K562 (cell line): ENCODE data around the gene CCDC7. TPM values are rescaled to one million over a fixed set of nuclear protein-coding genes. Genes with fewer than 3 reads are reported as not detected.

Experiments
- ATAC-seq: fragments of 200-7000 bp; cut with Tn5 transposase; 3 replicates; pipeline ENCODE4 v1.9.1; 2020; ENCODE audit warnings: moderate library complexity
- BruUV-seq: library from RNA; stranded (reverse); fragments of 400-500 nt; replicated peaks from 2 replicates; lab custom pipeline; 2021; lab: Mats Ljungman, UMichigan
- CTCF ChIA-PET: fragments of 300-600 bp; formaldehyde crosslinking; extraction: SDS; loops from one replicate; lab custom pipeline; 2021; ENCODE audit warnings: low intra/inter-chr PET ratio; lab: Yijun Ruan, JAX
- POLR2A ChIA-PET: fragments of 300-600, 350-650 bp; sonication (Branson Sonifier 250); formaldehyde crosslinking; extraction: SDS; loops from one replicate; lab custom pipeline; 2021; ENCODE audit warnings: antibody characterized with exemption, inconsistent platforms; lab: Yijun Ruan, JAX
- DNase-seq, 4 experiments: peaks; one replicate each; pipeline versions ENCODE4 v3.0.0 to v3.0.0-alpha.2; 2011 to 2018; ENCODE audit warnings: low spot score in 3 of 4, mixed read lengths in 3 of 4; ENCODE audit errors: extremely low read depth in 1 of 4
- FAIRE-seq: peaks from 2 replicates; lab custom pipeline; 2011; peaks lifted over from hg19 to GRCh38; lab: Jason Lieb, UNC
- H2AFZ ChIP-seq: 2 replicates; pipeline ENCODE4 v1.6.0; 2011; ENCODE audit warnings: low read depth, low read length, control low read depth, inconsistent platforms
- H3K27ac ChIP-seq: fragments of 200-600 bp; 3 replicates; pipeline ENCODE4 v1.8.0; 2011; ENCODE audit warnings: low read depth, mild to moderate bottlenecking, control low read depth, inconsistent platforms, low read length, moderate library complexity, mixed read lengths; ENCODE audit errors: extremely low read depth
- H3K27me3 ChIP-seq, 2 experiments: fragments of 300-600 bp in 1 of 2; 2 replicates in 1 of 2; 3 replicates in 1 of 2; pipeline versions ENCODE4 v1.6.0 to v1.8.0; 2011; ENCODE audit warnings: inconsistent platforms in 2 of 2, low read length in 2 of 2, mild to moderate bottlenecking in 1 of 2, mixed read lengths in 1 of 2, moderate library complexity in 1 of 2; ENCODE audit not compliant: control insufficient read depth in 2 of 2, insufficient read depth in 2 of 2
- H3K36me3 ChIP-seq: fragments of 300-600 bp; 3 replicates; pipeline ENCODE4 v1.8.0; 2011; ENCODE audit warnings: mild to moderate bottlenecking, low read length, inconsistent platforms; ENCODE audit not compliant: control insufficient read depth, insufficient read depth
- H3K4me1 ChIP-seq, 2 experiments: fragments of 200-600 bp in 1 of 2; replicated peaks in 1 of 2; 2 replicates in 1 of 2; 3 replicates in 1 of 2; pipeline versions ENCODE4 v1.5.1 to v1.8.0; 2011; ENCODE audit warnings: inconsistent platforms in 2 of 2, low read length in 2 of 2, mild to moderate bottlenecking in 1 of 2, mixed read lengths in 1 of 2, moderate library complexity in 1 of 2; ENCODE audit not compliant: control insufficient read depth in 2 of 2, insufficient read depth in 2 of 2
- H3K4me2 ChIP-seq: 2 replicates; pipeline ENCODE4 v1.6.1; 2011; ENCODE audit warnings: low read length, control low read depth, inconsistent platforms, mixed read lengths; ENCODE audit not compliant: insufficient read depth
- H3K4me3 ChIP-seq: fragments of 200-600 bp; sonication (generic), shearing (Covaris generic); 2 replicates; pipeline ENCODE4 v1.5.1; 2016; ENCODE audit warnings: control low read depth, inconsistent platforms
- H3K79me2 ChIP-seq: fragments of 200-600 bp; 3 replicates; pipeline ENCODE4 v1.8.0; 2011; ENCODE audit warnings: low read length, inconsistent platforms; ENCODE audit not compliant: control insufficient read depth, insufficient read depth
- H3K9ac ChIP-seq, 2 experiments: 2 replicates each; pipeline versions ENCODE4 v1.6.0 to v1.6.1; 2011; ENCODE audit warnings: low read depth in 2 of 2, low read length in 2 of 2, control low read depth in 1 of 2, inconsistent platforms in 1 of 2, mild to moderate bottlenecking in 1 of 2, mixed read lengths in 1 of 2; ENCODE audit not compliant: insufficient read depth in 1 of 2
- H3K9me1 ChIP-seq: one replicate; pipeline ENCODE4 v1.6.0; 2011; ENCODE audit warnings: inconsistent platforms, mild to moderate bottlenecking, low read length, moderate library complexity; ENCODE audit not compliant: control insufficient read depth, insufficient read depth
- H3K9me3 ChIP-seq: replicated peaks from 2 replicates; pipeline ENCODE4 v1.5.1; 2011; ENCODE audit warnings: low read depth, low read length, inconsistent platforms; ENCODE audit not compliant: control insufficient read depth, insufficient read depth
- H4K20me1 ChIP-seq: replicated peaks from 2 replicates; pipeline ENCODE4 v1.6.1; 2011; ENCODE audit warnings: low read length, inconsistent platforms, mixed read lengths; ENCODE audit not compliant: control insufficient read depth, insufficient read depth
- BRD4 ChIP-seq: fragments of 200-600 bp; sonication (generic); IDR thresholded peaks from 2 replicates; pipeline ENCODE4 v1.6.1; 2017; ENCODE audit warnings: inconsistent platforms
- NCOA2 ChIP-seq, 2 experiments: fragments of 450-650 bp; IDR thresholded peaks; 2 replicates each; pipeline ENCODE4 v1.6.1; 2018; ENCODE audit warnings: mild to moderate bottlenecking in 2 of 2, moderate library complexity in 1 of 2; ENCODE audit not compliant: partially characterized antibody in 2 of 2
- NR4A1 ChIP-seq, 2 experiments: fragments of 250-450 bp in 1 of 2; fragments of 450-650 bp in 1 of 2; sonication (Bioruptor Pico) in 1 of 2; IDR thresholded peaks; 2 replicates each; pipeline versions ENCODE4 v1.4.0 to v1.6.1; 2016 to 2020; ENCODE audit warnings: mild to moderate bottlenecking in 2 of 2, missing compliant biosample characterization in 1 of 2, missing genetic modification characterization in 1 of 2, moderate library complexity in 1 of 2
- PPARD ChIP-seq: fragments of 250-450 bp; sonication (Bioruptor Pico); IDR thresholded peaks from 2 replicates; pipeline ENCODE4 v1.8.0; 2022; ENCODE audit warnings: inconsistent platforms, mild to moderate bottlenecking, moderate library complexity
- YY1 ChIP-seq, 3 experiments: IDR thresholded peaks; 2 replicates each; pipeline ENCODE4 v1.6.1; 2011; ENCODE audit warnings: low read length in 2 of 3, mild to moderate bottlenecking in 2 of 3, moderate library complexity in 2 of 3, borderline replicate concordance in 1 of 3, control low read depth in 1 of 3, low read depth in 1 of 3; ENCODE audit not compliant: insufficient read depth in 3 of 3, insufficient replicate concordance in 2 of 3, control insufficient read depth in 1 of 3, insufficient read length in 1 of 3; ENCODE audit errors: extremely low read depth in 1 of 3
- ZNF121 ChIP-seq: sonication (generic); formaldehyde crosslinking; conservative IDR thresholded peaks from 2 replicates; pipeline ENCODE4 v1.8.0; 2022; ENCODE audit warnings: missing genetic modification reagents
- ZNF354B ChIP-seq: fragments of 250-450 bp; sonication (Bioruptor Pico); IDR thresholded peaks from 2 replicates; pipeline ENCODE4 v1.4.0; 2020
- WGBS: fragments of 100-300 bp; shearing (Covaris generic); methylation state at CpG from one replicate; pipeline ENCODE4 v1.1.6; 2016; ENCODE audit warnings: low coverage, mixed read lengths; ENCODE audit not compliant: insufficient coverage; ENCODE audit errors: missing lambda C conversion rate; 5-methylcytosine and 5-hydroxymethylcytosine counted together
- in situ Hi-C: fragments of 300-500 bp; cut with MboI; formaldehyde crosslinking; loops from 4 replicates; pipeline ENCODE4 v1.15.0; 2018; ENCODE audit warnings: inconsistent platforms, mixed read lengths
- intact Hi-C: fragments of 100-400 bp; cut with micrococcal nuclease; formaldehyde crosslinking; loops from 2 replicates; pipeline ENCODE4 v1.14.2; 2022
- polyA plus RNA-seq, 8 experiments: library from polyadenylated mRNA; depleted of rRNA in 4 of 8; stranded (reverse) in 5 of 8; unstranded in 3 of 8; fragments of >200 nt; fragmentation: Nextera tagmentation in 2 of 8; fragmentation: Illumina TruSeq in 1 of 8; extraction: Ambion mirVana in 2 of 8; extraction: Trizol in 1 of 8; gene quantifications; 2 replicates each; pipeline versions ENCODE4 v1.2.1 to v1.2.3, GENCODE V29; 2011 to 2014; ENCODE audit warnings: inconsistent platforms in 1 of 8, missing spikeins in 1 of 8
- total RNA-seq, 7 experiments: library from RNA; depleted of rRNA in 6 of 7; stranded (reverse); fragments of >200 nt in 6 of 7; fragmentation: Illumina TruSeq in 2 of 7; extraction: Trizol in 2 of 7; gene quantifications; 2 replicates each; pipeline versions ENCODE4 v1.2.1 to v1.2.3, GENCODE V29; 2011 to 2021; ENCODE audit warnings: low replicate concordance in 1 of 7
- TF ChIP-seq, protein P1 (sequence below), 2 experiments: IDR thresholded peaks in 1 of 2; conservative IDR thresholded peaks in 1 of 2; 2 replicates each; pipeline ENCODE4 v1.6.1; 2016; ENCODE audit warnings: low read depth in 2 of 2, mild to moderate bottlenecking in 1 of 2, missing compliant biosample characterization in 1 of 2, missing genetic modification characterization in 1 of 2, moderate library complexity in 1 of 2
- TF ChIP-seq, protein P2 (sequence below): sonication (generic); formaldehyde crosslinking; IDR thresholded peaks from 2 replicates; pipeline ENCODE4 v1.8.0; 2022; ENCODE audit warnings: missing genetic modification reagents, mild to moderate bottlenecking, borderline replicate concordance

Gene CCDC7
- total and polyA plus RNA-seq, 9 of the 15 experiments (the other 6 are each of a cell fraction or from before 2014, with no cell fraction given), result 1.5 to 6.6 (median 2.7) TPM

DNA sequence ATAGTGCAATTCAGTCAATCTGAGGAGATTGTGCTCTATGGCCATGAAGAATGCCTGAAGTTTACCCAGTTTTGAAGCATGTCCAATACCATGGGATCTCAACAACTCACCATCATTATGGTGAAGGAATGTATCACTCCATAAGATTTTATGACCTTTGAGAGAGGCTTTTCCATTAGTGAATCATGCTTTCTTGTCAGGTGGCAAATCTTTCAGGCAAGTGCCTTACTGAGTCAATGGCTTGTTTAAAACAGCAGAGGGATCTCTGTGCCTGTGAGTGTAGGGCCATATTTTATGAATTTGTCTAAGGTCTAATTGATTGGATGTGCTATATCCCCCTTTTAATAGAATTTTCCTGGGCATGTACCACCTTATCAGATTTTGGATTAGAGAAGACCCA, 131.5 kb downstream of the CCDC7 start:
- no peaks in the 10 kb centered on the region for H3K4me1 ChIP-seq
- no TSS peak for BruUV-seq
- in situ Hi-C loops, result no loop called here
- no peak overlapping the region for H2AFZ ChIP-seq
- no peaks in the 10 kb centered on the region; a peak in 1 of 5 replicates for H3K27me3 ChIP-seq
- H3K27ac ChIP-seq, result no peak overlapping the region
- no peaks in the 10 kb centered on the region for H3K36me3 ChIP-seq
- no peak overlapping the region for H3K9ac ChIP-seq
- ATAC-seq (no peak), FAIRE-seq (no peak), DNase-seq (no peak)
- ChIA-PET CTCF (no interaction called here), POLR2A (no interaction called here)
- no peaks in the 10 kb centered on the region for H3K79me2 ChIP-seq
- no peak overlapping the region for H3K4me2 ChIP-seq
- intact Hi-C loops, result no loop called here
- no peaks in the 10 kb centered on the region for H3K9me3 ChIP-seq
- no peaks in the 10 kb centered on the region for H4K20me1 ChIP-seq
- no peaks in the 10 kb centered on the region for H3K9me1 ChIP-seq
- no peak overlapping the region for H3K4me3 ChIP-seq
- TF ChIP-seq NR4A1 (CRISPR knock-in tag; IDR thresholded peaks at IDR 0.05) (no peak), NR4A1 (tag; IDR thresholded peaks at IDR 0.05) (no peak), ZNF354B (CRISPR knock-in tag) (no peak), ZNF121 (CRISPR knock-in tag) (no peak)

DNA sequence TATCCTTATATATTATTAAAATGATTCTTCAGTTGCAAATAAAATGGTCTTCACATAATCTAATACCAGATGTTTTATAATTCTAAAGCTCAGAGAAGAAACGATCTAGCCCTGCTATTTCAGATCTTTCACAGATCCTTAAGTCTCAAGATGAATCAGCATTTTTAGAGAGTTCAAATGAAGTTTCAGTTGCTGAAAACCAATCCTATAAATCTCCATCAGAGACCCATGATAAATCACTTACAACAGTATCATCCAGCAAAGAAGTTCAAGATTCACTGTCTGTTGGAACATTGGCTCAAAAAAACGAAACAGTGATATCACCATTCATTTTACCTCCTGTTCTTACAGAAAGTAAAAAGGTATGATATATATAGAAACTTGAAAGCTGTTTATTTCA, 137.0 kb downstream of the CCDC7 start:
- no peak for DNase-seq
- H3K9me1 ChIP-seq, result no peaks in the 10 kb centered on the region
- in situ Hi-C loops (no loop called here), intact Hi-C loops (no loop called here)
- H3K4me1 ChIP-seq, result no peaks in the 10 kb centered on the region
- H3K79me2 ChIP-seq, result no peaks in the 10 kb centered on the region
- no peak overlapping the region for H3K4me3 ChIP-seq
- no peaks in the 10 kb centered on the region; a peak in 1 of 5 replicates for H3K27me3 ChIP-seq
- no peaks in the 10 kb centered on the region for H3K9me3 ChIP-seq
- no peaks in the 10 kb centered on the region for H3K36me3 ChIP-seq
- no peaks in the 10 kb centered on the region for H4K20me1 ChIP-seq
- no peak overlapping the region for H3K9ac ChIP-seq
- no peak overlapping the region for H3K4me2 ChIP-seq
- 0% methylated on average over 2 of the region's 2 CpGs for WGBS
- ChIA-PET POLR2A (interaction anchor here (1.1 kb wide), 1 partner anchor 9 kb away, joined by 3 read pairs; no protein-coding TSS in a partner anchor), CTCF (no interaction called here)
- no peak overlapping the region for H3K27ac ChIP-seq
- H2AFZ ChIP-seq, result no peak overlapping the region
- peak; percentile 59 for FAIRE-seq
- ATAC-seq, result no peak
- BruUV-seq, result no TSS peak
- TF ChIP-seq BRD4 (no peak), NCOA2 (IDR thresholded peaks at IDR 0.05; ENCODE audit: partially characterized antibody in 2 of 2) (no peak), YY1 (IDR thresholded peaks at IDR 0.05; ENCODE audit: borderline replicate concordance in 1 of 3, control insufficient read depth in 1 of 3, extremely low read depth in 1 of 3, insufficient read depth in 3 of 3, insufficient read length in 1 of 3, insufficient replicate concordance in 2 of 3, low read depth in 1 of 3, low read length in 2 of 3) (no peak), PPARD (CRISPR knock-in tag) (no peak)
- TF ChIP-seq, protein P1, sequence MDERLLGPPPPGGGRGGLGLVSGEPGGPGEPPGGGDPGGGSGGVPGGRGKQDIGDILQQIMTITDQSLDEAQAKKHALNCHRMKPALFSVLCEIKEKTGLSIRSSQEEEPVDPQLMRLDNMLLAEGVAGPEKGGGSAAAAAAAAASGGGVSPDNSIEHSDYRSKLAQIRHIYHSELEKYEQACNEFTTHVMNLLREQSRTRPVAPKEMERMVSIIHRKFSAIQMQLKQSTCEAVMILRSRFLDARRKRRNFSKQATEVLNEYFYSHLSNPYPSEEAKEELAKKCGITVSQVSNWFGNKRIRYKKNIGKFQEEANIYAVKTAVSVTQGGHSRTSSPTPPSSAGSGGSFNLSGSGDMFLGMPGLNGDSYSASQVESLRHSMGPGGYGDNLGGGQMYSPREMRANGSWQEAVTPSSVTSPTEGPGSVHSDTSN (CRISPR knock-in tag; IDR thresholded peaks at IDR 0.05; ENCODE audit: low read depth), result no peak
- TF ChIP-seq, protein P1 (tag; conservative IDR thresholded peaks at IDR 0.05; ENCODE audit: low read depth), result peak; percentile 81
- TF ChIP-seq, protein P2, sequence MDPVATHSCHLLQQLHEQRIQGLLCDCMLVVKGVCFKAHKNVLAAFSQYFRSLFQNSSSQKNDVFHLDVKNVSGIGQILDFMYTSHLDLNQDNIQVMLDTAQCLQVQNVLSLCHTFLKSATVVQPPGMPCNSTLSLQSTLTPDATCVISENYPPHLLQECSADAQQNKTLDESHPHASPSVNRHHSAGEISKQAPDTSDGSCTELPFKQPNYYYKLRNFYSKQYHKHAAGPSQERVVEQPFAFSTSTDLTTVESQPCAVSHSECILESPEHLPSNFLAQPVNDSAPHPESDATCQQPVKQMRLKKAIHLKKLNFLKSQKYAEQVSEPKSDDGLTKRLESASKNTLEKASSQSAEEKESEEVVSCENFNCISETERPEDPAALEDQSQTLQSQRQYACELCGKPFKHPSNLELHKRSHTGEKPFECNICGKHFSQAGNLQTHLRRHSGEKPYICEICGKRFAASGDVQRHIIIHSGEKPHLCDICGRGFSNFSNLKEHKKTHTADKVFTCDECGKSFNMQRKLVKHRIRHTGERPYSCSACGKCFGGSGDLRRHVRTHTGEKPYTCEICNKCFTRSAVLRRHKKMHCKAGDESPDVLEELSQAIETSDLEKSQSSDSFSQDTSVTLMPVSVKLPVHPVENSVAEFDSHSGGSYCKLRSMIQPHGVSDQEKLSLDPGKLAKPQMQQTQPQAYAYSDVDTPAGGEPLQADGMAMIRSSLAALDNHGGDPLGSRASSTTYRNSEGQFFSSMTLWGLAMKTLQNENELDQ (CRISPR knock-in tag), result no peak
